PC-3 (cell line): Measurements from ENCODE around the gene ACTL7A. TPM values are rescaled to one million over a fixed set of nuclear protein-coding genes. Genes with fewer than 3 reads are reported as not detected.

Experiments used
- ATAC-seq: fragments of 200-7000 bp; cut with Tn5 transposase; 2 replicates; pipeline ENCODE4 v1.9.1; 2020; ENCODE audit warnings: mild to moderate bottlenecking, moderate library complexity
- BruUV-seq: library from RNA; stranded (reverse); fragments of 400-500 nt; replicated peaks from 2 replicates; lab custom pipeline; 2021; lab: Mats Ljungman, UMichigan
- CTCF ChIA-PET: fragments of 300-600 bp; sonication (Branson Sonifier 250); formaldehyde crosslinking; loops from one replicate; lab custom pipeline; 2022; ENCODE audit warnings: antibody characterized with exemption; lab: Charles Lee
- POLR2A ChIA-PET: fragments of 300-600 bp; sonication (Branson Sonifier 250); formaldehyde crosslinking; loops from one replicate; lab custom pipeline; 2022; ENCODE audit warnings: antibody characterized with exemption; ENCODE audit not compliant: unreplicated experiment; lab: Charles Lee
- DNase-seq: peaks from one replicate; pipeline ENCODE4 v3.0.0-alpha.2; 2015
- H2AFZ ChIP-seq: fragments of 300-600 bp; sonication (generic); 2 replicates; pipeline ENCODE4 v1.6.0; 2016; ENCODE audit warnings: antibody characterized with exemption, low read length
- H3F3A ChIP-seq: fragments of 300-600 bp; sonication (generic); one replicate; pipeline ENCODE4 v1.6.0; 2017; ENCODE audit warnings: antibody characterized with exemption, low read length, control low read depth, mild to moderate bottlenecking; ENCODE audit not compliant: unreplicated experiment
- H3K27ac ChIP-seq: fragments of 300-600 bp; sonication (generic); 2 replicates; pipeline ENCODE4 v1.5.1; 2016; ENCODE audit warnings: mild to moderate bottlenecking, low read length
- H3K27me3 ChIP-seq: fragments of 300-600 bp; sonication (generic); 2 replicates; pipeline ENCODE4 v1.6.1; 2016; ENCODE audit warnings: low read length, mixed read lengths
- H3K36me3 ChIP-seq: fragments of 300-600 bp; sonication (generic); 2 replicates; pipeline ENCODE4 v1.6.1; 2016; ENCODE audit warnings: low read depth, mixed run types, low read length, mixed read lengths
- H3K4me1 ChIP-seq: fragments of 300-600 bp; sonication (generic); 2 replicates; pipeline ENCODE4 v1.5.1; 2016; ENCODE audit warnings: low read length; ENCODE audit not compliant: insufficient read depth
- H3K4me2 ChIP-seq: fragments of 300-600 bp; sonication (generic); 2 replicates; pipeline ENCODE4 v1.6.0; 2016; ENCODE audit warnings: low read length
- H3K4me3 ChIP-seq: fragments of 300-600 bp; sonication (generic); 2 replicates; pipeline ENCODE4 v1.5.1; 2016; ENCODE audit warnings: mild to moderate bottlenecking, low read length, mixed read lengths
- H3K79me2 ChIP-seq: fragments of 300-600 bp; sonication (generic); 2 replicates; pipeline ENCODE4 v1.6.1; 2017; ENCODE audit warnings: low read length, mixed read lengths
- H3K9ac ChIP-seq: fragments of 300-600 bp; sonication (generic); 2 replicates; pipeline ENCODE4 v1.6.0; 2016; ENCODE audit warnings: mild to moderate bottlenecking, low read length
- H3K9me2 ChIP-seq: fragments of 300-600 bp; sonication (generic); replicated peaks from 2 replicates; pipeline ENCODE4 v1.6.1; 2016; ENCODE audit warnings: mixed run types, low read length, mixed read lengths
- H3K9me3 ChIP-seq: fragments of 300-600 bp; sonication (generic); 2 replicates; pipeline ENCODE4 v1.6.1; 2016; ENCODE audit warnings: low read length, mixed read lengths
- H4K20me1 ChIP-seq: fragments of 300-600 bp; sonication (generic); 2 replicates; pipeline ENCODE4 v1.6.1; 2016; ENCODE audit warnings: low read length, mixed read lengths
- CTCF ChIP-seq: fragments of 300-600 bp; sonication (generic); conservative IDR thresholded peaks from 2 replicates; pipeline ENCODE4 v1.5.1; 2017; ENCODE audit warnings: antibody characterized with exemption, low read depth, mild to moderate bottlenecking, low read length
- EZH2 ChIP-seq: fragments of 300-600 bp; sonication (generic); IDR thresholded peaks from one replicate; pipeline ENCODE4 v1.6.1; 2017; ENCODE audit warnings: antibody characterized with exemption, mild to moderate bottlenecking, low read length; ENCODE audit not compliant: unreplicated experiment
- EZH2phosphoT487 ChIP-seq: fragments of 300-600 bp; sonication (generic); IDR thresholded peaks from 2 replicates; pipeline ENCODE4 v1.6.1; 2018; ENCODE audit warnings: mild to moderate bottlenecking, antibody characterized with exemption, low read length, borderline replicate concordance
- intact Hi-C: fragments of 100-400 bp; cut with micrococcal nuclease; formaldehyde crosslinking; loops from 2 replicates; pipeline ENCODE4 v1.9.0; 2023
- total RNA-seq: library from RNA; depleted of rRNA; stranded (reverse); fragments of >200 nt; gene quantifications from 2 replicates; pipeline ENCODE4 v1.2.3, GENCODE V29; 2014

Gene ACTL7A
- total RNA-seq, 1 experiment from 2014 or later: not detected

- Histone ChIP-seq H3K9ac (no peak overlapping the region), H3K79me2 (no peaks in the 10 kb centered on the region), H3K4me1 (peaks cover 6% of the 10 kb centered on the region), H3K36me3 (peaks cover 23% of the 10 kb centered on the region), H3K9me3 (no peaks in the 10 kb centered on the region), H3K27me3 (no peaks in the 10 kb centered on the region), H2AFZ (no peak overlapping the region), H4K20me1 (no peaks in the 10 kb centered on the region), H3F3A (no peaks in the 10 kb centered on the region), H3K4me3 (no peak overlapping the region), H3K9me2 (no peaks in the 10 kb centered on the region), H3K4me2 (no peak overlapping the region), H3K27ac (no peak overlapping the region)
- POLR2A ChIA-PET: no interaction called here
- DNase-seq (no peak), ATAC-seq (no peak)
- TF ChIP-seq CTCF (no peak), EZH2 (no peak)
- CTCF ChIA-PET: no interaction called here
- intact Hi-C loops: no loop called here
- BruUV-seq: no TSS peak
These were observed 18.8 kb downstream of the ACTL7A start for GRCh38 chr9:108880738-108881316.

- Histone ChIP-seq H3K79me2 (no peaks in the 10 kb centered on the region), H3K27ac (no peak overlapping the region), H3K9me3 (no peaks in the 10 kb centered on the region), H3K4me2 (no peak overlapping the region), H4K20me1 (no peaks in the 10 kb centered on the region), H3K4me3 (no peak overlapping the region), H3F3A (no peaks in the 10 kb centered on the region), H3K9me2 (no peaks in the 10 kb centered on the region), H3K4me1 (peaks cover 17% of the 10 kb centered on the region), H2AFZ (no peak overlapping the region), H3K27me3 (no peaks in the 10 kb centered on the region), H3K36me3 (peaks cover 23% of the 10 kb centered on the region), H3K9ac (no peak overlapping the region)
- CTCF ChIA-PET: no interaction called here
- no TSS peak for BruUV-seq
- POLR2A ChIA-PET: no interaction called here
- no peak for ATAC-seq
- intact Hi-C loops: no loop called here
- DNase-seq: no peak
- TF ChIP-seq EZH2phosphoT487: no peak
- no peak for TF ChIP-seq CTCF
- no peak for TF ChIP-seq EZH2
These were observed 20.2 kb downstream of the ACTL7A start for GRCh38 chr9:108882052-108882888.

DNA sequence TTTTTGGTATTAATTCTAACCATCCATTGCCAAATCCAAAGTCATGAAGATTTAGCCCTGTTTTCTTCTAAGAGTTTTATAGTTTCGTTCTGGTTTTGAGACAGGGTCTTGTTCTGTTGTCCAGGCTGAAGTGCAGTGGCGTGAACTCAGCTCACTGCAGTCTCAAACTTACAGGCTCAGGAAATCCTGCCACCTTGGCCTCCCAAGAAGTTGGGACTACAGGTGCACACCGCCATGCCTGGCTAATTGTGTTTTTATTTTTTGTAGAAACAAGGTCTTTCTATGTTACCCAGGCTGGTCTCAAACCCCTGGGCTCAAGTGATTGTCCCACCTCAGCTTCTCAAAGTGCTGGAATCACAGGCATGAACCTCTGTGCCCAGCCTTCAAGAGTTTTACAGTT, 21.0 kb downstream of the ACTL7A start:
- Histone ChIP-seq H2AFZ (no peak overlapping the region), H4K20me1 (no peaks in the 10 kb centered on the region), H3K9me2 (no peaks in the 10 kb centered on the region), H3F3A (no peaks in the 10 kb centered on the region), H3K9me3 (no peaks in the 10 kb centered on the region), H3K4me2 (no peak overlapping the region), H3K4me3 (no peak overlapping the region), H3K27ac (no peak overlapping the region), H3K4me1 (peaks cover 17% of the 10 kb centered on the region), H3K9ac (no peak overlapping the region), H3K36me3 (peaks cover 20% of the 10 kb centered on the region), H3K27me3 (no peaks in the 10 kb centered on the region), H3K79me2 (no peaks in the 10 kb centered on the region)
- POLR2A ChIA-PET: no interaction called here
- DNase-seq (no peak), ATAC-seq (no peak)
- intact Hi-C loops: no loop called here
- TF ChIP-seq CTCF: no peak
- TF ChIP-seq EZH2phosphoT487: no peak
- TF ChIP-seq EZH2: no peak
- CTCF ChIA-PET: no interaction called here
- no TSS peak for BruUV-seq
